Upper lobe of left lung (tissue), 4 donors: ENCODE data around the gene PPIG.
"Not testable (repeated sequence)": the region's sequence is repeated elsewhere in the genome, so short reads cannot be mapped to it uniquely, and the experiment has no call there.

Source experiments
- EP300 ChIP-seq, 4 donors: sonication (generic); formaldehyde crosslinking; IDR thresholded peaks; one replicate each; pipeline ENCODE4 v1.5.1; 2017; ENCODE audit warnings: antibody characterized with exemption in 4 of 4, control low read depth in 2 of 4
- POLR2A ChIP-seq, 4 donors: fragments of 450-650 bp; IDR thresholded peaks; one replicate each; pipeline ENCODE4 v1.5.1; 2016 to 2017; ENCODE audit warnings: antibody characterized with exemption in 4 of 4, mild to moderate bottlenecking in 2 of 4
- TF ChIP-seq, protein P1 (sequence below), 6 experiments: fragments of 450-650 bp in 4 of 6; fragments of 200-600 bp in 2 of 6; sonication (generic) in 2 of 6; IDR thresholded peaks; one replicate each; pipeline ENCODE4 v1.5.1; 2016 to 2019; ENCODE audit warnings: antibody characterized with exemption in 6 of 6

DNA sequence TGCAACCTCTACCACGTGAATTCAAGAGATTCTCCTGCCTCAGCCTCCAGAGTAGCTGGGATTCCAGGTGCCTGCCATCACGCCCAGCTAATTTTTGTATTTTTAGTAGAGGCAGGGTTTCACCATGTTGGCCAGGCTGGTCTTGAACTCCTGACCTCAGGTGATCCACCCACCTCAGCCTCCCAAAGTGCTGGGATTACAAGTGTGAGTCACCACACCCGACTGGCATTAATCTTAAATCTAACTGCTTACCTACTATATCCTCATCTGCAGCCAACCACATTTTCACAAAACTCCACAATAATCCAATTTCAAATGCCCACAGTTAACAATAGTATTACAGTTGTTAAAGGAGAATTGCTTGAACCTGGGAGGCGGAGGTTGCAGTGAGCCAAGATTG lies 13.4 kb upstream of the PPIG start:
- TF ChIP-seq, protein P1, sequence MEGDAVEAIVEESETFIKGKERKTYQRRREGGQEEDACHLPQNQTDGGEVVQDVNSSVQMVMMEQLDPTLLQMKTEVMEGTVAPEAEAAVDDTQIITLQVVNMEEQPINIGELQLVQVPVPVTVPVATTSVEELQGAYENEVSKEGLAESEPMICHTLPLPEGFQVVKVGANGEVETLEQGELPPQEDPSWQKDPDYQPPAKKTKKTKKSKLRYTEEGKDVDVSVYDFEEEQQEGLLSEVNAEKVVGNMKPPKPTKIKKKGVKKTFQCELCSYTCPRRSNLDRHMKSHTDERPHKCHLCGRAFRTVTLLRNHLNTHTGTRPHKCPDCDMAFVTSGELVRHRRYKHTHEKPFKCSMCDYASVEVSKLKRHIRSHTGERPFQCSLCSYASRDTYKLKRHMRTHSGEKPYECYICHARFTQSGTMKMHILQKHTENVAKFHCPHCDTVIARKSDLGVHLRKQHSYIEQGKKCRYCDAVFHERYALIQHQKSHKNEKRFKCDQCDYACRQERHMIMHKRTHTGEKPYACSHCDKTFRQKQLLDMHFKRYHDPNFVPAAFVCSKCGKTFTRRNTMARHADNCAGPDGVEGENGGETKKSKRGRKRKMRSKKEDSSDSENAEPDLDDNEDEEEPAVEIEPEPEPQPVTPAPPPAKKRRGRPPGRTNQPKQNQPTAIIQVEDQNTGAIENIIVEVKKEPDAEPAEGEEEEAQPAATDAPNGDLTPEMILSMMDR (IDR thresholded peaks at IDR 0.05): not testable (repeated sequence)
- not testable (repeated sequence) for TF ChIP-seq POLR2A, EP300 (IDR thresholded peaks at IDR 0.05)
